ENCODE data around the gene CMTM4.

Gene CMTM4

DNA sequence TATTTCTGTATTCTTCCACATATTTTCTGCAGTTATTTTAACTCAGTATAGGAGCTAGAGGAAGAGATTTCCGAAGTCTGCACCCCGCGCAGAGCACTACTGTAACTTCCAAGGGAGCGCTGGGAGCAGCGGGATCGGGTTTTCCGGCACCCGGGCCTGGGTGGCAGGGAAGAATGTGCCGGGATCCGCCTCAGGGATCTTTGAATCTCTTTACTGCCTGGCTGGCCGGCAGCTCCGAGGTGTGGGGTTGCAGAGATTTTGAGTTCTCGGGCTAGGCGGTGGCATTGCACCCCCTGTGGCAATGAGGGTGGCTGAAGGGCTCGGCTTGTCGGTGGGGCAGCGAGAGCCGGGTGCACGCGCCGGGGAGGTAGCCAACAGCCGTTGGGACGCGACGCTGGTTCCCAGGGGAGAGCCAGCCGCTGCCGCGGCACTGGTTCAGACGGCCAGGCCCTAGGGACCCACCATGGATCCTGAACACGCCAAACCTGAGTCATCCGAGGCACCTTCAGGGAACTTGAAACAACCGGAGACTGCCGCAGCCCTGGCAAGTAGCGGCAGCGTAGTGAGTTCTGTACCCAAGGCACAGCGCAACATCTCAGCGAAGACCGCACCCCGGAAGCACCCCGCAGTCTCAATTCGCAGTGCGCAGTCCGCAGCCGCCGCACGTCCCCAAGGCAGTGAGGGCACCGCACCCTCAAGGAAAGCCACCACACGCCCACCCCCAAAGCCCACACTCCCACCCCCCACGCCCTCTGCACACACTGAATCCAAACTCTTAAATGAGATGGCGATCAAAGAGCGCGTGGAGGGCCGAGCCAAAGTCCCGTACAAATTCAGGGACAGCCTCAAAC is 130.3 kb downstream of the CMTM4 start, which contains the start of gene CMTM1:
Gene CMTM1 (plus strand): TSS at position 389 of the 851 bp plus-strand sequence. CDS start 75 bp downstream, at position 464.
- no peak for DNase-seq (ENCODE audit: low spot score)

Small RNAs within 50 kb of the gene (small RNA-seq; reads per million reads assigned to genes)
- gene CKLF-CMTM1: 0 to 0.04 reads per million in 2 experiments

All from SK-N-DZ (cell line).